Naive thymus-derived CD4-positive, alpha-beta T cell (primary cell): ENCODE data around the gene MAGEA9B. TPM values are rescaled to one million over a fixed set of nuclear protein-coding genes. Genes with fewer than 3 reads are reported as not detected.
A peak's percentile ranks its signal among the peaks of the same experiment; 100 is the strongest.
"Not testable (repeated sequence)": the region's sequence is repeated elsewhere in the genome, so short reads cannot be mapped to it uniquely, and the experiment has no call there.

Experiments used
- ATAC-seq: fragments of 150-1000 bp; cut with Tn5 transposase; 2 replicates; pipeline ENCODE4 v1.10.0; 2021; ENCODE audit warnings: mild to moderate bottlenecking, moderate library complexity
- CTCF ChIA-PET: fragments of 350-600 bp; sonication (Branson Sonifier 250); formaldehyde crosslinking; loops from one replicate; lab custom pipeline; 2021; ENCODE audit warnings: antibody characterized with exemption; lab: Charles Lee
- POLR2A ChIA-PET: fragments of 350-600 bp; sonication (Branson Sonifier 250); formaldehyde crosslinking; loops from one replicate; lab custom pipeline; 2021; ENCODE audit warnings: antibody characterized with exemption, inconsistent platforms; lab: Charles Lee
- DNase-seq, 9 donors: peaks; one replicate each; pipeline versions ENCODE4 v3.0.0 to v3.0.0-alpha.2; 2020 to 2022; ENCODE audit warnings: mixed read lengths in 1 of 9
- H3K27ac ChIP-seq: one replicate; pipeline ENCODE4 v1.7.0; 2013; ENCODE audit warnings: mild to moderate bottlenecking, low read depth, low read length, moderate library complexity
- H3K27me3 ChIP-seq, 2 donors: one replicate each; pipeline ENCODE4 v1.7.0; 2013; ENCODE audit warnings: low read length in 2 of 2, mild to moderate bottlenecking in 2 of 2, moderate library complexity in 2 of 2; ENCODE audit not compliant: control insufficient read depth in 2 of 2, insufficient read depth in 2 of 2
- H3K36me3 ChIP-seq, 3 experiments: 1 replicate in 2 of 3; 2 replicates in 1 of 3; pipeline ENCODE4 v1.7.0; 2013; ENCODE audit warnings: low read length in 3 of 3, mild to moderate bottlenecking in 3 of 3, moderate library complexity in 1 of 3; ENCODE audit not compliant: insufficient read depth in 3 of 3, control insufficient read depth in 2 of 3
- H3K4me1 ChIP-seq, 2 donors: one replicate each; pipeline ENCODE4 v1.7.0; 2013; ENCODE audit warnings: low read length in 2 of 2, mild to moderate bottlenecking in 2 of 2, moderate library complexity in 1 of 2; ENCODE audit not compliant: control insufficient read depth in 2 of 2, insufficient read depth in 2 of 2
- H3K4me3 ChIP-seq: 2 replicates; pipeline ENCODE4 v1.7.0; 2013; ENCODE audit warnings: mild to moderate bottlenecking, low read length
- H3K9me3 ChIP-seq, 3 experiments: 1 replicate in 2 of 3; 2 replicates in 1 of 3; pipeline ENCODE4 v1.7.0; 2013; ENCODE audit warnings: low read length in 3 of 3; ENCODE audit not compliant: control insufficient read depth in 2 of 3
- H3K27ac Mint-ChIP-seq, 9 donors: one replicate each; pipeline ENCODE4 v1.8.0; 2020 to 2022; ENCODE audit warnings: mixed read lengths in 9 of 9, mild to moderate bottlenecking in 8 of 9, moderate library complexity in 5 of 9, inconsistent platforms in 2 of 9
- H3K27me3 Mint-ChIP-seq, 5 donors: one replicate each; pipeline ENCODE4 v1.8.0; 2021 to 2022; ENCODE audit warnings: mixed read lengths in 5 of 5, mild to moderate bottlenecking in 1 of 5
- H3K36me3 Mint-ChIP-seq, 5 donors: one replicate each; pipeline ENCODE4 v1.8.0; 2020 to 2022; ENCODE audit warnings: mixed read lengths in 5 of 5, mild to moderate bottlenecking in 3 of 5, inconsistent platforms in 1 of 5
- H3K4me1 Mint-ChIP-seq, 7 donors: one replicate each; pipeline ENCODE4 v1.8.0; 2020 to 2022; ENCODE audit warnings: mixed read lengths in 7 of 7, mild to moderate bottlenecking in 3 of 7, inconsistent platforms in 1 of 7
- H3K4me3 Mint-ChIP-seq, 10 donors: one replicate each; pipeline ENCODE4 v1.8.0; 2020 to 2022; ENCODE audit warnings: mild to moderate bottlenecking in 10 of 10, mixed read lengths in 10 of 10, moderate library complexity in 6 of 10, inconsistent platforms in 2 of 10
- H3K9me3 Mint-ChIP-seq, 11 donors: one replicate each; pipeline ENCODE4 v1.8.0; 2020 to 2022; ENCODE audit warnings: mixed read lengths in 11 of 11, mild to moderate bottlenecking in 4 of 11, inconsistent platforms in 1 of 11, moderate library complexity in 1 of 11
- intact Hi-C, 2 donors: fragments of 100-400 bp; cut with micrococcal nuclease; formaldehyde crosslinking; loops; one replicate each; pipeline ENCODE4 v1.15.1; 2023
- polyA plus RNA-seq, 2 donors: library from polyadenylated mRNA; unstranded; fragments of 300-500 nt; fragmentation: Illumina TruSeq; gene quantifications; one replicate each; pipeline ENCODE4 v1.2.3, GENCODE V29; 2021
- total RNA-seq, 6 experiments: library from RNA in 5 of 6; stranded (reverse) in 5 of 6; gene quantifications; 1 replicate in 5 of 6; 2 replicates in 1 of 6; pipeline ENCODE4 v1.2.3 and lab custom pipeline; 2021 to 2026

Gene MAGEA9B
- total and polyA plus RNA-seq, 7 experiments from 2014 or later, result not detected

DNA sequence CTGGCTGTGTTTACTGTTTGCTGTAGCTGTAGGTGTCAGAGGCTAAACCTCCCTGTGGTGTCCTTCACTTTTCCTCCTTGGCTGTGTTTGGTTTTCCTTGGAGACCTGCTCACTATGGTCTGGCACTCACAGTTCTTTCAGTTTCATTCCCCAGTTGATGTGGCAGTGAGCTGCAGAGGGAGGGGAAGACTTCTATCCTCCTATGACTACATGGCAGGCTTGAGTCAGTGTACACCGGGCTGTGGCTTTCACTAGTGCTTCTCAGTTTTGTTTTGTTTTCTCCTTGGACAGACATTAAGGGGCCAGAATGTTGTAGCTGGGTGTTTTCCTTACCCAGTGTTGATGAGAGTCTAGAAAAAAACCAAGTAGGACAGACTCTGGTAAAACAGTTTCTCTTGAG is 13.8 kb downstream of the MAGEA9B start:
- peaks cover 0 to 21% (median 0%) of the 10 kb centered on the region in 7 donors for H3K4me1 Mint-ChIP-seq
- DNase-seq, H3K4me3 Mint-ChIP-seq, CTCF ChIA-PET, H3K4me3 ChIP-seq, H3K9me3 Mint-ChIP-seq, intact Hi-C loops, H3K4me1 ChIP-seq, H3K27me3 ChIP-seq, H3K27ac ChIP-seq, POLR2A ChIA-PET, H3K27ac Mint-ChIP-seq, H3K27me3 Mint-ChIP-seq, H3K9me3 ChIP-seq, H3K36me3 ChIP-seq, H3K36me3 Mint-ChIP-seq: not testable (repeated sequence)
- peak; percentile 40 for ATAC-seq

DNA sequence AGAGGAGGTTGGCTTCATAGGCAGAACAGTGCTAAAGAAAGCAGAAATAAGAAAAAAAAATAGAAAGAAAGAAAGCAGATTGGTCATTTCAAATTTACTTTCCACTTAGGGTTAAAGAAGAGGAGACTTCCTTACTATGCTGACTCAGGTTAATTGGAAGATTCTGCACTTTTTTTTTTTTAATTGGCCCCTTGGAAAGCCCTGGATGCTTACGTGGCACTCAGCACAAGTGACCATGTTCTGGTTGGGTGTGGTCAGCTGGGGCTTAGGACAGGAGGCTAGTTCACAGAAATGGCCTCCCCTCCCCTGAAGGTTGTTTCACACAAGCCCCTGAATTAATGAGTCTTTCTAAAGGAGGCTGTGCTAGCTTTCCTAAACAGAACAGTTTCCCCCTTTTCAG is 14.5 kb downstream of the MAGEA9B start:
- POLR2A ChIA-PET, result no interaction called here

DNA sequence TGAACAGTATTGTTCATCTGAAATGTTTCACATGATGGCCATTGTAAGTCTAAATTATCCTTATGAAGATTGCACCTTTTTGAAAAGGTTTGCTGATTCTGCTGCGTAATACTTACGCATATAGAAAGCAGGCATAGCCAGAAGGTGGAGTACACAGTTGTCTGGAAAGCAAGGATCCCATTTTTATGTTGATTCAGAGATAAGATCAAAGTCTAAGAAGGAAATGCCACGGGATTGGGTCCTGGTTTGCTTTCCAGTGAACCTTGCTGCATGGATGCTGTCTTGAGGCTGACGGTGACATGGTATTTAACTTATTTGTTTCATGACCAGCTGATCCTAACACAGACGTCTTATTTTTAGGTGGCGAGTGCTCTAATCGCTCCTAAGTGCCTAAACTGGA is 15.5 kb downstream of the MAGEA9B start:
- H3K9me3 Mint-ChIP-seq, result no peaks in the 10 kb centered on the region
- no peaks in the 10 kb centered on the region for H3K27me3 Mint-ChIP-seq
- no peaks in the 10 kb centered on the region for H3K27me3 ChIP-seq
- H3K4me1 Mint-ChIP-seq, result peaks cover 0 to 21% (median 0%) of the 10 kb centered on the region in 7 donors
- CTCF ChIA-PET, result no interaction called here
- intact Hi-C loops, result no loop called here
- H3K27ac Mint-ChIP-seq, result no peak overlapping the region
- no peak for DNase-seq
- no peaks in the 10 kb centered on the region for H3K4me1 ChIP-seq
- POLR2A ChIA-PET, result no interaction called here
- H3K36me3 Mint-ChIP-seq, result no peaks in the 10 kb centered on the region
- H3K27ac ChIP-seq, result no peak overlapping the region
- ATAC-seq, result no peak
- H3K36me3 ChIP-seq, result no peaks in the 10 kb centered on the region
- no peaks in the 10 kb centered on the region for H3K9me3 ChIP-seq
- no peak overlapping the region for H3K4me3 Mint-ChIP-seq
- H3K4me3 ChIP-seq, result no peak overlapping the region

More for the DNA sequence above, 14.5 kb downstream of the MAGEA9B start:
- Histone ChIP-seq H3K9me3 (no peaks in the 10 kb centered on the region), H3K4me3 (no peak overlapping the region), H3K27ac (no peak overlapping the region), H3K4me1 (no peaks in the 10 kb centered on the region), H3K27me3 (no peaks in the 10 kb centered on the region), H3K36me3 (no peaks in the 10 kb centered on the region)
- CTCF ChIA-PET, result no interaction called here
- no peaks in the 10 kb centered on the region for H3K27me3 Mint-ChIP-seq
- H3K4me3 Mint-ChIP-seq, result peak overlapping the region in 1 of 10 donors; percentile 75
- peaks cover 0 to 21% (median 0%) of the 10 kb centered on the region in 7 donors for H3K4me1 Mint-ChIP-seq
- H3K9me3 Mint-ChIP-seq, result no peaks in the 10 kb centered on the region
- no peaks in the 10 kb centered on the region for H3K36me3 Mint-ChIP-seq
- H3K27ac Mint-ChIP-seq, result peak overlapping the region in 1 of 9 donors; percentile 90
- DNase-seq (no peak), ATAC-seq (no peak)
- intact Hi-C loops, result no loop called here

DNA sequence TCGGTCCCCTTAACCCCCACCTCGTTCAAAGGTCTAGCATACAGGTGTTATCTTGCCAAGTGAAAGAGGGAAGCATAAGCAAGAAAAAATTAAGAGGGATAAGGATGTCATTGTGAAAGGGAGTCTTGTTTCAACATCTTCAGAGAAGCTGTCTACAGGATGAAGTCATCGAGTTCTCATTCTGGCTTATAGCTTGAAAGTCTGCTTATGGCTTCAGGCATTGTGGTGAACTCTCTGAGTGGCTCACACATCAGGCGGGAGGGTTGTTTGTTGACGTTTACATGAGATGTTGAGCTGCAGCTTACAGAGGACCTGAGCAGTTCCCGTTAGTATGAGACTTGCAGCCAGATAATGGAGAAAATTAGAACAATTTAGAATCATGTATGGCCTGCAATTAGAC is 16.6 kb downstream of the MAGEA9B start:
- DNase-seq, result no peak
- CTCF ChIA-PET, result no interaction called here
- no peaks in the 10 kb centered on the region for H3K27me3 Mint-ChIP-seq
- H3K36me3 Mint-ChIP-seq, result no peaks in the 10 kb centered on the region
- no peak overlapping the region for H3K27ac Mint-ChIP-seq
- H3K4me3 ChIP-seq, result no peak overlapping the region
- no peaks in the 10 kb centered on the region for H3K9me3 ChIP-seq
- H3K4me1 ChIP-seq, result no peaks in the 10 kb centered on the region
- no peak overlapping the region for H3K27ac ChIP-seq
- no peak for ATAC-seq
- intact Hi-C loops, result no loop called here
- no peaks in the 10 kb centered on the region for H3K9me3 Mint-ChIP-seq
- no peak overlapping the region for H3K4me3 Mint-ChIP-seq
- H3K27me3 ChIP-seq, result no peaks in the 10 kb centered on the region
- POLR2A ChIA-PET, result no interaction called here
- peaks cover 0 to 21% (median 0%) of the 10 kb centered on the region in 7 donors for H3K4me1 Mint-ChIP-seq
- no peaks in the 10 kb centered on the region for H3K36me3 ChIP-seq

DNA sequence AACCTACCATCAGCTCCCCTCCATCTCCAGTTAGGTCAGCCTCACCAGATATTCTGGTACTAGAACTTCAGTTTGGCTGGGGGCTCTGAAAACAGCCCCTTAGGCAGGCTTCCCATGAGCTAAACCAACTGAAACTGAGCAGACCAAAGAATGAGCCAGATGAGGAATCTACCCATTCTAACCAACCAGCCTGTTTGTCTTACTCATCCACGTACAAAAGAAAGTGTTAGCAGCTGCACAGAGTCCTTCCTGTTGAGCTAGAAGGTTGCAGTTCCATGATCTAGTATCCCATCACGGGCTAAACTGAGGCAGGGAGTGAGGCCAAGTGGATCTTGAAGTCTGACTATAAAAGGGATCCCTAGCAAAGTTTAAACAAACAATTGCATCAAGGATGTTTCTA is 17.5 kb downstream of the MAGEA9B start:
- Mint-ChIP-seq H3K27me3 (no peaks in the 10 kb centered on the region), H3K36me3 (no peaks in the 10 kb centered on the region), H3K4me3 (no peak overlapping the region), H3K4me1 (peaks cover 0 to 21% (median 0%) of the 10 kb centered on the region in 7 donors), H3K9me3 (no peaks in the 10 kb centered on the region), H3K27ac (no peak overlapping the region)
- Histone ChIP-seq H3K27me3 (no peaks in the 10 kb centered on the region), H3K27ac (no peak overlapping the region), H3K9me3 (no peaks in the 10 kb centered on the region), H3K36me3 (no peaks in the 10 kb centered on the region), H3K4me3 (no peak overlapping the region), H3K4me1 (no peaks in the 10 kb centered on the region)
- CTCF ChIA-PET, result interaction anchor here (0.6 kb wide), 1 partner anchor 1373 kb away, joined by 3 read pairs; no protein-coding TSS in a partner anchor
- intact Hi-C loops, result no loop called here
- ATAC-seq, result no peak
- no peak for DNase-seq
- POLR2A ChIA-PET, result no interaction called here

DNA sequence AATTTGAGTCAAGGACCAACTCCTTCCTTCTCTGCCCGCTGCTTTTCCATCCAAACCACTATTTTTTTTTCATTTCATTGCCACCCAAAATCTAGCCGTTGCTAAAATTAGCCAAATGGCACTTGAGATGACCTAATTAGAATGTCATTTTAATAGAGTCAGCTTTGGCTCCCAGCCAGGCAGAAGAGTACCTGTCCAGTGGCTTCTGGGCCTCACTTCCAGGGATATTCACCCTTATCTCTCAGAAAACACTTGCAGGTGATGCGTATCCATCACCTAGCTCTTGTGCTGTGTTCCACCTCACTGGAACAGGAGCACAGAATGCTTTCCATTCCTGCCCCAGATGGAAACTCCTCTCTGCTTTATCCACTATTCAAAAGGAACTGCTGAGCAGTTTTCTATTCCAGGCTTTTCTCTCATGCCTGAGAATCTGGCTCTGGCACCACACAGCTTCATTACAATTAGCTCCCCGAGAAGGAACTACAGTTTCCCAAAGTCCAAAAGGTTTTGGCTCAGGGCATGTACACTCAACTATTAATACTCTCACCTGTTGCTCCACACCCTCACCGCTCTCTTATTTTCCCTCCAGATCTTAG is 18.5 kb downstream of the MAGEA9B start:
- H3K36me3 Mint-ChIP-seq, result no peaks in the 10 kb centered on the region
- intact Hi-C loops, result no loop called here
- H3K4me3 Mint-ChIP-seq, result no peak overlapping the region
- H3K27ac Mint-ChIP-seq, result no peak overlapping the region
- DNase-seq (no peak), ATAC-seq (no peak)
- Histone ChIP-seq H3K4me1 (no peaks in the 10 kb centered on the region), H3K27me3 (no peaks in the 10 kb centered on the region), H3K4me3 (no peak overlapping the region), H3K36me3 (no peaks in the 10 kb centered on the region), H3K27ac (no peak overlapping the region), H3K9me3 (no peaks in the 10 kb centered on the region)
- H3K27me3 Mint-ChIP-seq, result no peaks in the 10 kb centered on the region
- CTCF ChIA-PET, result no interaction called here
- peaks cover 0 to 21% (median 0%) of the 10 kb centered on the region in 7 donors for H3K4me1 Mint-ChIP-seq
- H3K9me3 Mint-ChIP-seq, result no peaks in the 10 kb centered on the region
- POLR2A ChIA-PET, result no interaction called here

DNA sequence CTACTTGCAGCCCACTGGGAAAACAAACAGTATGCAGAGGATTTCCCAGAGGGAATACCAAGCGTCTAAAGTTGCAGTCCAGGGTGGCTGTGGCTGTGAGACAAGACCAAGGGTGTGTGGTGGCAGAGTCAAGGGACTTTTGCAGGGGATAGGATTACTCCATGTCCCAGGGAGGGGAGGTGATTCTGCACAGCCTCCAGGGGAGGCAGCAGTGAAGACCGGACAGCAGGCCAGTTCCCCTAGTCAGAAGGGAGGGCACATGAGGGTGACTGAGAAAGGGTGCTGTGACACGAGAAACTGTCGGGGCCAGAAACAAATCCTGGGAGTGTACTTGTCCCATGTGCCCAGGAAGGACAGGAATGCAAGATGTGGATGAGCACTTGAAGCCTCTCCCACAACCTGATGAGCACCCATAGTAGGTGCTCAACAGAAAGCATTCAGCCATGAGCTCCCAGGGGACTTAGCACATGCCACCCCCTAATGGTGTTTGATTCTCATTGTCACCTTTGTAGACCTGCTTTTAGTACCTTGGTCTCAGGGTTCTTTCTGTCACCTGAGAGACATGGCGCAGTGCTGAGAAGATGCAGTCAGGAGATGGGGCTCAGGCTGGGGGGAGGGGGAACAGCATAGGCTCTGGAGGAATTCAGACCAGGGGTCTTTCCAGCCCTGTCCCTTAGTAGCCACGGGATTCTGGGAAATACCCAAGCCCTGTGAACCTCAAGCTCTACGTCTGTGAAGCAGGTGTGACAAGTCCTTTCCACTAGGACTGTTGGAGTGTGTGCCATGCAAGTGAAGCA is 19.4 kb downstream of the MAGEA9B start:
- Histone ChIP-seq H3K27me3 (no peaks in the 10 kb centered on the region), H3K36me3 (no peaks in the 10 kb centered on the region), H3K4me1 (no peaks in the 10 kb centered on the region), H3K27ac (no peak overlapping the region), H3K9me3 (no peaks in the 10 kb centered on the region), H3K4me3 (no peak overlapping the region)
- ChIA-PET CTCF (no interaction called here), POLR2A (no interaction called here)
- no peak for DNase-seq
- ATAC-seq, result no peak
- intact Hi-C loops, result no loop called here
- no peaks in the 10 kb centered on the region for H3K27me3 Mint-ChIP-seq
- H3K27ac Mint-ChIP-seq, result no peak overlapping the region
- H3K9me3 Mint-ChIP-seq, result no peaks in the 10 kb centered on the region
- no peaks in the 10 kb centered on the region for H3K36me3 Mint-ChIP-seq
- no peak overlapping the region for H3K4me3 Mint-ChIP-seq
- peaks cover 0 to 18% (median 0%) of the 10 kb centered on the region in 7 donors for H3K4me1 Mint-ChIP-seq
